ENCODE data around the gene SPPL3.

The SPPL3 gene

GRCh38 chr12:120754792-120755191 lies 149.4 kb downstream of the SPPL3 start:
- DNase-seq (ENCODE audit: insufficient read length, low spot score), result no peak
- TF ChIP-seq CTCF (IDR thresholded peaks at IDR 0.05; ENCODE audit: insufficient read depth, missing control alignments), result no peak
- FAIRE-seq, result no peak

GRCh38 chr12:120751389-120751788 lies 152.8 kb downstream of the SPPL3 start:
- no peak for DNase-seq (ENCODE audit: insufficient read length, low spot score)
- FAIRE-seq, result no peak
- no peak for TF ChIP-seq CTCF (IDR thresholded peaks at IDR 0.05; ENCODE audit: insufficient read depth, missing control alignments)

GRCh38 chr12:120750806-120751205 lies 153.4 kb downstream of the SPPL3 start:
- TF ChIP-seq CTCF (IDR thresholded peaks at IDR 0.05; ENCODE audit: insufficient read depth, missing control alignments), result peak; percentile 10
- FAIRE-seq (no peak), DNase-seq (ENCODE audit: insufficient read length, low spot score) (no peak)

DNA sequence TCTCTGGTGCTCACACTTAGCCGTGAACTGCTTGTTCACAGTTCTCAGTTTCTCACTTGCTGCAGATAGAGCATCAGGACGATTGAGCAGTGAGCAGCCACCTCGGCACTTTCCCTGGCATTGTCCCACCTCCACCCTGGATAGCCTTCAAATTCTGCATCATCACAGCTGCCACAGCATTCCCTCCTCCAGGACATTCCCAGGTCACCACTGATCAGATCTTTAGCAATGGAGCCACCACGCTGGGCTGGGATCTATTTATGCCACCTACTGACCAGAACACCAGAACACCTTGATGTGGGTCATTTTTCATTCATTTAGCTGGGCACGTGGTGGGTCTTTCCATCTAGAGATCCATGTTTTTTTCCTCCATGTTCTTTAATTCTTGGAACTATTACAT lies 154.9 kb downstream of the SPPL3 start:
- no peak for DNase-seq (ENCODE audit: insufficient read length, low spot score)
- FAIRE-seq, result no peak
- TF ChIP-seq CTCF (IDR thresholded peaks at IDR 0.05; ENCODE audit: insufficient read depth, missing control alignments), result no peak

DNA sequence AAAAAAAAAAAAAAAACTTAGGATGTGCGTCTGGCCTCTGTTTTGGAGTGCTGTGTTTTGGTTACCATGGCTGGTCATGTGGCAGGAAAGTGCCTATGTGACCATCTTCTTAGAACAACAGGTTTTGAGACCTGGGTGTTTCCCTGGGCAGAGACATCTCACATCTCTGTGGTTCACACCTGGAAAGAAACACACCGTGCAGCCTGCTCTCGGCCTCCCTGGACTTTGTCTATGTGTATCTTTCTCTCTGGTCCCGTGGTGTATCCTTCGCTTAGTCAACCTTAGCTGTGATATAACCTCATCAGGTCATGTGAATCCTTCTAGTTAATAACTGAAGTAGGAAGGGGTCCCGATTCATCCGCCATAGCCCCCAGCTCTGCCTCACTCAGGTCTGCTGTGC lies 155.9 kb downstream of the SPPL3 start:
- DNase-seq (ENCODE audit: insufficient read length, low spot score) (no peak), FAIRE-seq (no peak)

GRCh38 chr12:120744922-120745493 lies 159.2 kb downstream of the SPPL3 start:
- no peak for TF ChIP-seq CTCF (IDR thresholded peaks at IDR 0.05; ENCODE audit: insufficient read depth, missing control alignments)
- FAIRE-seq (no peak), DNase-seq (ENCODE audit: insufficient read length, low spot score) (no peak)

More for the DNA sequence above, 155.9 kb downstream of the SPPL3 start:
- no peak for TF ChIP-seq CTCF (IDR thresholded peaks at IDR 0.05; ENCODE audit: insufficient read depth, missing control alignments)

DNA sequence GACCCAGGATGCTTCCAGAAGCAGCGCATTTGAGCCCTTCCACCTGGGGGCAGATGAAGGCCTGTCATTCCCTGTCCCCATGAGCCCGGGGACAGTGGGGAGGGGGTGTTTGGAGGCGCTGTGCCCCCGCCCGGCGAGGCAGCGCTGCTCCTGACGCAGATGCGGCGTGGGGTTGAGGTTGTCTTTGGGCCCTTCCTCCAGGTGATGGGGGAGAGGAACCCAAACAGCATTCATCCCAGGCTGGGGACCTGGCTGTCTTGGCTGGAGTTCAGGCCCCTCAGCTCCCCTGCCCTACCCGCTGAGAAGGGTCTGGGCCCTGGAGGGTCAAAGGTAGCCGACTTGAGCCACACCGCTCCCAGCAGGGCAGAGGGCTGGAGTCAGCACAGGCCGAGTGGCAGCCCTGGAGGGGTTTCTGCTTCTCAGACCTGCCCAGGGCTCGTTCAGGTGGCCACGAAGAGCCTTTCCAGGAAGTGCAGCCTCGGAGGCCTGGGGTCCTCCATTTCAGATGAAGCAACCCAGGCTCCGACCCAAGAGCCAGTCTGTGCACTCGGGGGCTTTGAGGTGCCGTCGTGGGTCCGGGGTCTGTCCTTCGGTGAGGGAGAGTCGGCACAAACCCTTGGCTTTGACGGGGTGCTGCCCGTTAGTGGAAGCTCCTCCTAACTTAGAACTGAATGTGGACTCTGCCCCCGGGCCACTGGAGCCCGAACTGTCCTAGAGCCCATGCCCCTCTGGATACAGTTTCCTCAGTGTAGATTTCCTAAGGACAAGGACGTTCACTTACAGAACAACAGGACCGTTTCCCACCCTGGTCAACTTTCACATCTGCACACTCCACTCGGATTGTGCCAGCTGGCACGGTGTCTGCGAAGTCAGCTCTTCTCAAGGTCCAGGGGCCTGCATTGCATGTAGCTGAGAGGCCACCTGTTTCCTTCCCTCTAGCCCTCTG lies 162.4 kb downstream of the SPPL3 start:
- FAIRE-seq (no peak), DNase-seq (ENCODE audit: insufficient read length, low spot score) (no peak)
- no peak for TF ChIP-seq CTCF (IDR thresholded peaks at IDR 0.05; ENCODE audit: insufficient read depth, missing control alignments)
